Prostate gland (tissue), 2 donors: ENCODE measurements around the gene ADM2. TPM values are rescaled to one million over a fixed set of nuclear protein-coding genes. Genes with fewer than 3 reads are reported as not detected.
A peak's percentile ranks its signal among the peaks of the same experiment; 100 is the strongest.

Experiments used
- DNase-seq: peaks from one replicate; pipeline ENCODE4 v3.0.0-alpha.2; 2019; ENCODE audit warnings: low spot score
- H3K27ac ChIP-seq, 2 donors: fragments of 200-600 bp; sonication (generic); 2 replicates each; pipeline ENCODE4 v1.5.1; 2017 to 2019
- H3K27me3 ChIP-seq: fragments of 200-600 bp; sonication (generic); replicated peaks from 2 replicates; pipeline ENCODE4 v1.5.1; 2019; ENCODE audit not compliant: insufficient read depth
- H3K36me3 ChIP-seq, 2 donors: fragments of 200-600 bp; sonication (generic); 1 replicate in 1 of 2; 2 replicates in 1 of 2; pipeline versions ENCODE4 v1.5.1 to v1.8.1; 2017 to 2019
- H3K4me1 ChIP-seq: fragments of 200-600 bp; sonication (generic); replicated peaks from 2 replicates; pipeline ENCODE4 v1.5.1; 2019
- H3K4me3 ChIP-seq, 2 donors: fragments of 200-600 bp; sonication (generic); 2 replicates each; pipeline ENCODE4 v1.5.1; 2017 to 2019
- H3K9me3 ChIP-seq: fragments of 200-600 bp; sonication (generic); 2 replicates; pipeline ENCODE4 v1.5.1; 2017
- POLR2A ChIP-seq: fragments of 450-650 bp; IDR thresholded peaks from one replicate; pipeline ENCODE4 v1.6.1; 2016; ENCODE audit warnings: antibody characterized with exemption, mild to moderate bottlenecking
- POLR2AphosphoS5 ChIP-seq: sonication (generic); formaldehyde crosslinking; IDR thresholded peaks from one replicate; pipeline ENCODE4 v1.6.1; 2017; ENCODE audit warnings: antibody characterized with exemption
- WGBS: methylation state at CpG from one replicate; pipeline ENCODE4 v1.1.5; 2018; 5-methylcytosine and 5-hydroxymethylcytosine counted together
- intact Hi-C: fragments of 100-400 bp; cut with DNase I; formaldehyde crosslinking; loops from one replicate; pipeline ENCODE4 v1.14.2; 2022
- total RNA-seq, 2 donors: library from RNA; depleted of rRNA; stranded (reverse); fragments of >200 nt; gene quantifications; one replicate each; pipeline ENCODE4 v1.1.0, GENCODE V29; 2016
- TF ChIP-seq, protein P1 (sequence below), 4 experiments: fragments of 200-600 bp in 2 of 4; fragments of 450-650 bp in 2 of 4; sonication (generic) in 2 of 4; IDR thresholded peaks; 1 replicate in 3 of 4; 2 replicates in 1 of 4; pipeline ENCODE4 v1.5.1; 2016 to 2019; ENCODE audit warnings: antibody characterized with exemption in 4 of 4, mild to moderate bottlenecking in 2 of 4, moderate library complexity in 2 of 4

Gene ADM2
- total RNA-seq, 2 donors from 2014 or later: 7.3 to 7.9 TPM

DNA sequence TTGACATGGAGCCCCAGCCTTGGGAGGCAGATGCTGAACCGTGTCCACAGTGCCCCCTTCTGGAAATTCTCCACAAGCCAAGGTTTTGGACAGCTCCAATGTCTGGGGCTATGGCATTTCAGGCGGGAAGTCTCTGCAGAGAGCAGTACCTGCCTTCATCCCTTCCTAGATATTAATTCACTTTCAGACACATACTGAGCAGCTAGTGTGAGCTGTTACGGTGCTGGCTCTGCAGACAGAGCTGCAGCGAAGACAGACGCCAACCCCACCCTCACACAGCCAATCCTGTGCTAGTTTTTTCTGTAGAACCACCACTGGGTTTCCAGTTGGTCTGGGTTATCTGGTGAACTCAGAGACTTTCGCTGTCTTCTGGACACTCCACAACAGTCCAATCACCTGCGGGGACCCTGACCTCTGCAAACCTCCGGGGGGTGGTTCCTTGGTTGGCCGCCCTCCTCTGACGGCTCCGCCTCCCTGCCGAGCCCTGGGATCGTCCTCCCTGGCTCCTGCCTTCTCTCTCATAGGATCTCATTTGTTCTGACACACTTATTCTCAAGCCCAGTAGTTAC lies 17.1 kb downstream of the ADM2 start:
- no peaks in the 10 kb centered on the region for H3K27me3 ChIP-seq
- no peaks in the 10 kb centered on the region for H3K4me1 ChIP-seq
- no peaks in the 10 kb centered on the region for H3K9me3 ChIP-seq
- TF ChIP-seq POLR2AphosphoS5 (peak; percentile 16), POLR2A (no peak)
- TF ChIP-seq, protein P1, sequence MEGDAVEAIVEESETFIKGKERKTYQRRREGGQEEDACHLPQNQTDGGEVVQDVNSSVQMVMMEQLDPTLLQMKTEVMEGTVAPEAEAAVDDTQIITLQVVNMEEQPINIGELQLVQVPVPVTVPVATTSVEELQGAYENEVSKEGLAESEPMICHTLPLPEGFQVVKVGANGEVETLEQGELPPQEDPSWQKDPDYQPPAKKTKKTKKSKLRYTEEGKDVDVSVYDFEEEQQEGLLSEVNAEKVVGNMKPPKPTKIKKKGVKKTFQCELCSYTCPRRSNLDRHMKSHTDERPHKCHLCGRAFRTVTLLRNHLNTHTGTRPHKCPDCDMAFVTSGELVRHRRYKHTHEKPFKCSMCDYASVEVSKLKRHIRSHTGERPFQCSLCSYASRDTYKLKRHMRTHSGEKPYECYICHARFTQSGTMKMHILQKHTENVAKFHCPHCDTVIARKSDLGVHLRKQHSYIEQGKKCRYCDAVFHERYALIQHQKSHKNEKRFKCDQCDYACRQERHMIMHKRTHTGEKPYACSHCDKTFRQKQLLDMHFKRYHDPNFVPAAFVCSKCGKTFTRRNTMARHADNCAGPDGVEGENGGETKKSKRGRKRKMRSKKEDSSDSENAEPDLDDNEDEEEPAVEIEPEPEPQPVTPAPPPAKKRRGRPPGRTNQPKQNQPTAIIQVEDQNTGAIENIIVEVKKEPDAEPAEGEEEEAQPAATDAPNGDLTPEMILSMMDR (IDR thresholded peaks at IDR 0.05): peak in 3 of 4 experiments; percentile 41 to 71 (median 58)
- H3K4me3 ChIP-seq: no peak overlapping the region
- peak; percentile 66 for DNase-seq
- intact Hi-C loops: no loop called here
- H3K27ac ChIP-seq: no peak overlapping the region
- WGBS: 10% methylated on average over 13 of the region's 13 CpGs
- H3K36me3 ChIP-seq: no peaks in the 10 kb centered on the region

DNA sequence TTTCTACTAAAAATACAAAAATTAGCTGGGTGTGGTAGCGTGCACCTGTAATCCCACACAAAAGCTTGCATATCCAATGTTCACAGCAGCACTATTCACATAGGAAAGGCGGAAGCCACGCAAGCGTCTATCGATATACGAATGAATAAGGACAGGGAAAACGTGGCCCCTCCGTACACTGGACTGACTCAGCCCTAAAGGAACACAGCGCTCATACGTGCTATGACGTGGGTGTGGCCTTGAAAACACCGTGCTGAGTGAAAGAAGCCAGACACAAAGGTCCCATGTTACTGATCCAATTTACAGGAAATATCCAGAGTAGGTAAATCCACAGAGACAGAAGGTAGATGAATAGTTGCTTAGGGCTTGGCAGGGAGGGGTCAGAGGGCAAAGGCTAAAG lies 19.1 kb downstream of the ADM2 start:
- TF ChIP-seq POLR2AphosphoS5: no peak
- no peak for TF ChIP-seq POLR2A
- TF ChIP-seq, protein P1 (IDR thresholded peaks at IDR 0.05): no peak
- Histone ChIP-seq H3K27ac (no peak overlapping the region), H3K36me3 (peaks cover 0 to 10% of the 10 kb centered on the region in 2 donors), H3K4me1 (no peaks in the 10 kb centered on the region), H3K27me3 (no peaks in the 10 kb centered on the region), H3K4me3 (no peak overlapping the region), H3K9me3 (no peaks in the 10 kb centered on the region)
- 95% methylated on average over 12 of the region's 12 CpGs for WGBS
- no peak for DNase-seq
- intact Hi-C loops: no loop called here

DNA sequence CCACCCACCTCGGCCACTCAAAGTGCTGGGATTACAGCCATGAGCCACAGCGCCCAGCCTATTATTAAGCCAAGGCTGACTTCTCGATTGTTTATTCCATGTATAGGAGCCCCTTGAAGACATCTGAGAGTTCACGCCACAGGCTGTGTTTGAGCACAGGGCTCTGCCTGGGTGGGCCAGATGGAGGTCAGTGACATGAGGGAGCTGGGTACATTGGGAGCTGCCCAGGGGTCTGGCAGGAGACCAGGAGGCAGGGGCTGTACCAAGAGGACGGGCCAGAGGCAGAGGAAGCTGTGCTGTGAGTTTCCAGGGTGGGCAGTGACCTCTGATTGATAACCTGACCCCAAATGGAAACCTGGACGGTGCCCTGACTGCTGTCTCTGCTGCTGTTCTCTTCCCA lies 20.8 kb downstream of the ADM2 start:
- peaks cover 0 to 14% of the 10 kb centered on the region in 2 donors for H3K36me3 ChIP-seq
- no peaks in the 10 kb centered on the region for H3K9me3 ChIP-seq
- peaks cover 9% of the 10 kb centered on the region for H3K4me1 ChIP-seq
- intact Hi-C loops: no loop called here
- no peaks in the 10 kb centered on the region for H3K27me3 ChIP-seq
- 82% methylated on average over 6 of the region's 6 CpGs for WGBS
- H3K27ac ChIP-seq: no peak overlapping the region
- no peak overlapping the region for H3K4me3 ChIP-seq
- TF ChIP-seq, protein P1 (IDR thresholded peaks at IDR 0.05): no peak
- no peak for TF ChIP-seq POLR2A
- no peak for TF ChIP-seq POLR2AphosphoS5
- DNase-seq: no peak

DNA sequence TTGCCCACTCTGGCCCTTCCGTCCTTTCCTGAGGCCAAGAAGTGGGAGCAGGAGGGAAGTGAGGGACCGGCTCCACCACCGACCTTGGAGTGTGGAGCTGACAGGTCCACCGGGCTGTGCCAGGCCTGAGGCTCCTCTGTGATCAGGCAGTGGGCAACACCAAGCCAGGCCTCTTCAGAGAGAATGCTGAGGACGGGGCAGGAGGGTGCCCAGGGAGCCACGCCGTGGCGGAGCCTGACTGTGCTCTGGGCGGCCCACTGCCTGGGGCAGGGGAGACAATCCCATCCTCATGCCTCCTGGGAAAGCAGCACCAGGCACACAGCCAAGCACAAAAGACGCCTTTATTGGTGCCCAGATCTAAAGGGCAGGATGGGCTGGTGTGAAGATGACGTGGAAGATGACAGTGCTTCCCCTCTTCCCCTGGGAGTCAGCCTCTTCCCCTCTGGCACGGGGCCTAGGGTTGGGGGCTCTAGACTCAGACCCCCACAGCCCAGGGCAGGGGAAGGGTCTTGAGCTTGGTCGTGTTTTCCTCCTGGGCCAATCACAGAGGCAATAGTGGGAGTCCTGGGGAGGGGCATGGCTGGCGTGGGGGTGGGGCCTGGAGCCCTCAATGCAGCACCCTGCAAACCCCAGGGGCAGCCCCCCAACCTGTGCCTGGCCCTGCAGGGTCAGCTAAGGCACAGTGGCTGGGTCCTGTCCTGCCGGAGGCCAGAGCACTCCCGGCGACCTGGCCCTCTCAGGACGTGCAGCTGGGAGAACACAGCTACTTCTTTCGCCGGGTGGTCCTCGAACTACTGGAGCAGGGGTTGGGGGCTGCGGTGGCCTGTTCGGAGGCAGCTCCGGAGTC lies 21.5 kb downstream of the ADM2 start:
- TF ChIP-seq POLR2A (no peak), POLR2AphosphoS5 (no peak)
- TF ChIP-seq, protein P1 (IDR thresholded peaks at IDR 0.05): no peak
- DNase-seq: no peak
- intact Hi-C loops: no loop called here
- Histone ChIP-seq H3K4me1 (peaks cover 9% of the 10 kb centered on the region), H3K9me3 (no peaks in the 10 kb centered on the region), H3K4me3 (no peak overlapping the region), H3K36me3 (peaks cover 0 to 14% of the 10 kb centered on the region in 2 donors), H3K27me3 (no peaks in the 10 kb centered on the region), H3K27ac (no peak overlapping the region)
- WGBS: 88% methylated on average over 24 of the region's 24 CpGs
